DMS53 (cell line): ENCODE measurements around the gene FLT4.

Experiments
- DNase-seq: peaks from one replicate; lab custom pipeline; 2025; lab: John Stamatoyannopoulos, UW

FLT4 gene

GRCh38 chr5:180605554-180606214, 43.7 kb downstream of the FLT4 start:
- DNase-seq, result peak; percentile 71

- DNase-seq, result no peak
Observed at GRCh38 chr5:180604271-180604670, 45.1 kb downstream of the FLT4 start.

GRCh38 chr5:180603076-180603594, 46.3 kb downstream of the FLT4 start:
- no peak for DNase-seq

GRCh38 chr5:180602481-180603075, 46.8 kb downstream of the FLT4 start:
- DNase-seq, result no peak

GRCh38 chr5:180601591-180602480, 47.6 kb downstream of the FLT4 start:
- DNase-seq, result no peak

- no peak for DNase-seq
Observed at GRCh38 chr5:180600554-180601041, 48.8 kb downstream of the FLT4 start.

- no peak for DNase-seq
Observed at GRCh38 chr5:180599981-180600553, 49.3 kb downstream of the FLT4 start.

GRCh38 chr5:180599590-180599914, 49.8 kb downstream of the FLT4 start:
- DNase-seq, result no peak

- DNase-seq, result no peak
Observed at GRCh38 chr5:180598797-180599589, 50.4 kb downstream of the FLT4 start.

- no peak for DNase-seq
Observed at GRCh38 chr5:180598316-180598701, 51.1 kb downstream of the FLT4 start.

GRCh38 chr5:180596668-180597231, 52.6 kb downstream of the FLT4 start:
- DNase-seq, result peak; percentile 32

GRCh38 chr5:180596115-180596667, 53.2 kb downstream of the FLT4 start:
- DNase-seq, result no peak

GRCh38 chr5:180595381-180596114, 53.9 kb downstream of the FLT4 start:
- DNase-seq, result no peak

- DNase-seq, result no peak
Observed at GRCh38 chr5:180595046-180595379, 54.4 kb downstream of the FLT4 start.

GRCh38 chr5:180594311-180595045, 54.9 kb downstream of the FLT4 start:
- no peak for DNase-seq

- no peak for DNase-seq
Observed at GRCh38 chr5:180593446-180594206, 55.8 kb downstream of the FLT4 start.

- no peak for DNase-seq
Observed at GRCh38 chr5:180592176-180592575, 57.2 kb downstream of the FLT4 start.

GRCh38 chr5:180591311-180591887, 58.0 kb downstream of the FLT4 start, which contains the start of gene SCGB3A1:
Gene SCGB3A1, minus strand, starts transcription at chr5:180591499. Its CDS starts 37 bp downstream, at chr5:180591462.
- DNase-seq, result peak; percentile 37
